Measurements from ENCODE around the gene MYO3B.

Gene MYO3B

GRCh38 chr2:170339750-170340692 is 162.1 kb downstream of the MYO3B start:
- no peak for TF ChIP-seq SIN3A (IDR thresholded peaks at IDR 0.05; ENCODE audit: borderline replicate concordance, insufficient read depth, low read length)
- TF ChIP-seq POLR2AphosphoS5 (IDR thresholded peaks at IDR 0.05; ENCODE audit: low read depth, low read length), result no peak
- TF ChIP-seq TAF1 (IDR thresholded peaks at IDR 0.05; ENCODE audit: borderline replicate concordance, insufficient read depth, low read length), result no peak
- TF ChIP-seq FOXP2 (optimal IDR thresholded peaks at IDR 0.05; ENCODE audit: borderline replicate concordance, extremely low read depth, extremely low read length, insufficient read depth), result no peak
- no peak for TF ChIP-seq REST (IDR thresholded peaks at IDR 0.05; ENCODE audit: insufficient read depth in 1 of 2, low read depth in 2 of 2, low read length in 2 of 2)

GRCh38 chr2:170340693-170341068 is 162.7 kb downstream of the MYO3B start:
- TF ChIP-seq SIN3A (IDR thresholded peaks at IDR 0.05; ENCODE audit: borderline replicate concordance, insufficient read depth, low read length), result no peak
- no peak for TF ChIP-seq TAF1 (IDR thresholded peaks at IDR 0.05; ENCODE audit: borderline replicate concordance, insufficient read depth, low read length)
- no peak for TF ChIP-seq POLR2AphosphoS5 (IDR thresholded peaks at IDR 0.05; ENCODE audit: low read depth, low read length)
- TF ChIP-seq FOXP2 (optimal IDR thresholded peaks at IDR 0.05; ENCODE audit: borderline replicate concordance, extremely low read depth, extremely low read length, insufficient read depth), result no peak
- TF ChIP-seq REST (IDR thresholded peaks at IDR 0.05; ENCODE audit: insufficient read depth in 1 of 2, low read depth in 2 of 2, low read length in 2 of 2), result no peak

GRCh38 chr2:170341684-170342623 is 164.0 kb downstream of the MYO3B start:
- no peak for TF ChIP-seq REST (IDR thresholded peaks at IDR 0.05; ENCODE audit: insufficient read depth in 1 of 2, low read depth in 2 of 2, low read length in 2 of 2)
- no peak for TF ChIP-seq TAF1 (IDR thresholded peaks at IDR 0.05; ENCODE audit: borderline replicate concordance, insufficient read depth, low read length)
- TF ChIP-seq SIN3A (IDR thresholded peaks at IDR 0.05; ENCODE audit: borderline replicate concordance, insufficient read depth, low read length), result no peak
- no peak for TF ChIP-seq POLR2AphosphoS5 (IDR thresholded peaks at IDR 0.05; ENCODE audit: low read depth, low read length)
- no peak for TF ChIP-seq FOXP2 (optimal IDR thresholded peaks at IDR 0.05; ENCODE audit: borderline replicate concordance, extremely low read depth, extremely low read length, insufficient read depth)

- no peak for TF ChIP-seq FOXP2 (optimal IDR thresholded peaks at IDR 0.05; ENCODE audit: borderline replicate concordance, extremely low read depth, extremely low read length, insufficient read depth)
- TF ChIP-seq SIN3A (IDR thresholded peaks at IDR 0.05; ENCODE audit: borderline replicate concordance, insufficient read depth, low read length), result no peak
- no peak for TF ChIP-seq TAF1 (IDR thresholded peaks at IDR 0.05; ENCODE audit: borderline replicate concordance, insufficient read depth, low read length)
- TF ChIP-seq REST (IDR thresholded peaks at IDR 0.05; ENCODE audit: insufficient read depth in 1 of 2, low read depth in 2 of 2, low read length in 2 of 2), result no peak
- no peak for TF ChIP-seq POLR2AphosphoS5 (IDR thresholded peaks at IDR 0.05; ENCODE audit: low read depth, low read length)
These were observed 166.9 kb downstream of the MYO3B start for GRCh38 chr2:170344663-170345346.
